Measurements from ENCODE around the gene NTRK2.

The NTRK2 gene

DNA sequence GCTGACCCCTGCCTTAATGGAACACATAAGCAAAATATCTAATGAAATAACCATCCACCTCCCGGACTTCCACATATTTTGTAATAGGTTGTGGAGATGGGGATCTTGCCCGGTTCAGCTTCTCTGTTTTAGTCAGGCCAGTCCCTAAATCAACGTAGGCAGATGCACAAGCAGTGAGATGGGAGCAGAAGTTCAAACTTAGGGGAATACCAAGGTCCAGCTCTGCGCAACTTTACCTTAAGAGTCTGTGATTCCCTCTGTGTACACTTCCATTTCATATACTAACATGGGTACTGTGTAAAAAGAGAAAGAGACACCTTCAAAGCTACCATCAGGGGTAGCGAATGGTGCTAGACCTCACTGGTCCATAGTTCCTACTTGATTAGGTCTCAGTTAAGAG lies 110.9 kb downstream of the NTRK2 start:
- ATAC-seq: no peak
- TF ChIP-seq ZNF70 (CRISPR knock-in tag; IDR thresholded peaks at IDR 0.05) (no peak), TCF4 (CRISPR knock-in tag; IDR thresholded peaks at IDR 0.05; ENCODE audit: borderline replicate concordance) (no peak), ESRRG (CRISPR knock-in tag; IDR thresholded peaks at IDR 0.05) (no peak), ZFP30 (CRISPR knock-in tag; IDR thresholded peaks at IDR 0.05) (no peak), CSDC2 (CRISPR knock-in tag; IDR thresholded peaks at IDR 0.05) (no peak), RARB (CRISPR knock-in tag; IDR thresholded peaks at IDR 0.05) (no peak), ZNF565 (CRISPR knock-in tag; conservative IDR thresholded peaks at IDR 0.05; ENCODE audit: low read depth) (no peak), TOX (CRISPR knock-in tag; IDR thresholded peaks at IDR 0.05; ENCODE audit: borderline replicate concordance) (no peak)
- TF ChIP-seq, protein P1, sequence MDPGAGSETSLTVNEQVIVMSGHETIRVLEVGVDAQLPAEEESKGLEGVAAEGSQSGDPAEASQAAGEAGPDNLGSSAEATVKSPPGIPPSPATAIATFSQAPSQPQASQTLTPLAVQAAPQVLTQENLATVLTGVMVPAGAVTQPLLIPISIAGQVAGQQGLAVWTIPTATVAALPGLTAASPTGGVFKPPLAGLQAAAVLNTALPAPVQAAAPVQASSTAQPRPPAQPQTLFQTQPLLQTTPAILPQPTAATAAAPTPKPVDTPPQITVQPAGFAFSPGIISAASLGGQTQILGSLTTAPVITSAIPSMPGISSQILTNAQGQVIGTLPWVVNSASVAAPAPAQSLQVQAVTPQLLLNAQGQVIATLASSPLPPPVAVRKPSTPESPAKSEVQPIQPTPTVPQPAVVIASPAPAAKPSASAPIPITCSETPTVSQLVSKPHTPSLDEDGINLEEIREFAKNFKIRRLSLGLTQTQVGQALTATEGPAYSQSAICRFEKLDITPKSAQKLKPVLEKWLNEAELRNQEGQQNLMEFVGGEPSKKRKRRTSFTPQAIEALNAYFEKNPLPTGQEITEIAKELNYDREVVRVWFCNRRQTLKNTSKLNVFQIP (CRISPR knock-in tag; IDR thresholded peaks at IDR 0.05; ENCODE audit: borderline replicate concordance, low read depth): no peak
- TF ChIP-seq, protein P2, sequence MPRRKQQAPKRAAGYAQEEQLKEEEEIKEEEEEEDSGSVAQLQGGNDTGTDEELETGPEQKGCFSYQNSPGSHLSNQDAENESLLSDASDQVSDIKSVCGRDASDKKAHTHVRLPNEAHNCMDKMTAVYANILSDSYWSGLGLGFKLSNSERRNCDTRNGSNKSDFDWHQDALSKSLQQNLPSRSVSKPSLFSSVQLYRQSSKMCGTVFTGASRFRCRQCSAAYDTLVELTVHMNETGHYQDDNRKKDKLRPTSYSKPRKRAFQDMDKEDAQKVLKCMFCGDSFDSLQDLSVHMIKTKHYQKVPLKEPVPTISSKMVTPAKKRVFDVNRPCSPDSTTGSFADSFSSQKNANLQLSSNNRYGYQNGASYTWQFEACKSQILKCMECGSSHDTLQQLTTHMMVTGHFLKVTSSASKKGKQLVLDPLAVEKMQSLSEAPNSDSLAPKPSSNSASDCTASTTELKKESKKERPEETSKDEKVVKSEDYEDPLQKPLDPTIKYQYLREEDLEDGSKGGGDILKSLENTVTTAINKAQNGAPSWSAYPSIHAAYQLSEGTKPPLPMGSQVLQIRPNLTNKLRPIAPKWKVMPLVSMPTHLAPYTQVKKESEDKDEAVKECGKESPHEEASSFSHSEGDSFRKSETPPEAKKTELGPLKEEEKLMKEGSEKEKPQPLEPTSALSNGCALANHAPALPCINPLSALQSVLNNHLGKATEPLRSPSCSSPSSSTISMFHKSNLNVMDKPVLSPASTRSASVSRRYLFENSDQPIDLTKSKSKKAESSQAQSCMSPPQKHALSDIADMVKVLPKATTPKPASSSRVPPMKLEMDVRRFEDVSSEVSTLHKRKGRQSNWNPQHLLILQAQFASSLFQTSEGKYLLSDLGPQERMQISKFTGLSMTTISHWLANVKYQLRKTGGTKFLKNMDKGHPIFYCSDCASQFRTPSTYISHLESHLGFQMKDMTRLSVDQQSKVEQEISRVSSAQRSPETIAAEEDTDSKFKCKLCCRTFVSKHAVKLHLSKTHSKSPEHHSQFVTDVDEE (CRISPR knock-in tag; IDR thresholded peaks at IDR 0.05): no peak
- TF ChIP-seq, protein P3, sequence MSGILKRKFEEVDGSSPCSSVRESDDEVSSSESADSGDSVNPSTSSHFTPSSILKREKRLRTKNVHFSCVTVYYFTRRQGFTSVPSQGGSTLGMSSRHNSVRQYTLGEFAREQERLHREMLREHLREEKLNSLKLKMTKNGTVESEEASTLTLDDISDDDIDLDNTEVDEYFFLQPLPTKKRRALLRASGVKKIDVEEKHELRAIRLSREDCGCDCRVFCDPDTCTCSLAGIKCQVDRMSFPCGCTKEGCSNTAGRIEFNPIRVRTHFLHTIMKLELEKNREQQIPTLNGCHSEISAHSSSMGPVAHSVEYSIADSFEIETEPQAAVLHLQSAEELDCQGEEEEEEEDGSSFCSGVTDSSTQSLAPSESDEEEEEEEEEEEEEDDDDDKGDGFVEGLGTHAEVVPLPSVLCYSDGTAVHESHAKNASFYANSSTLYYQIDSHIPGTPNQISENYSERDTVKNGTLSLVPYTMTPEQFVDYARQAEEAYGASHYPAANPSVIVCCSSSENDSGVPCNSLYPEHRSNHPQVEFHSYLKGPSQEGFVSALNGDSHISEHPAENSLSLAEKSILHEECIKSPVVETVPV (CRISPR knock-in tag; IDR thresholded peaks at IDR 0.05): no peak

DNA sequence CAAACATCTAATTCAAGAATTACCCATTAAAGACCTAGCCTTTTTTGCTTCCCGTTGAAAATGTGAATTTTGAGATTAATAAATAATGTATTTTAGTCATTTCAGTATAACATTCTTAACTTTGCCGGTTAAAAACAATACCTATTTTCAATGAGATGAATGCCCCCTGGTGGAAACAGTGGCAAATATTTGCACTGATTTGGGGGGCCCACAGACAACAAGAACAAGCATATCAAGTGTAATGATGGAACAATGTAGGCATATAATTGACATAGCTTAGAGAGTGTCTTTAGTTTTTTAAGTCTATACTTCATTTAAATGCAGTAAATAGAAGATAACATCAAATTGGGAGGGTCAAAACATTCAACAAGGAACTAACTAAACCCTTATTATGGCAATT lies 111.9 kb downstream of the NTRK2 start:
- no peak for ATAC-seq
- TF ChIP-seq ZFP3 (CRISPR knock-in tag; IDR thresholded peaks at IDR 0.05): no peak
- no peak for TF ChIP-seq TOX (CRISPR knock-in tag; IDR thresholded peaks at IDR 0.05; ENCODE audit: borderline replicate concordance)
- TF ChIP-seq OSR1 (CRISPR knock-in tag; IDR thresholded peaks at IDR 0.05): no peak
- TF ChIP-seq CSDC2 (CRISPR knock-in tag; IDR thresholded peaks at IDR 0.05): no peak
- no peak for TF ChIP-seq ZNF8 (CRISPR knock-in tag; IDR thresholded peaks at IDR 0.05)
- TF ChIP-seq ZNF70 (CRISPR knock-in tag; IDR thresholded peaks at IDR 0.05): no peak
- TF ChIP-seq, protein P3 (CRISPR knock-in tag; IDR thresholded peaks at IDR 0.05): no peak
- TF ChIP-seq TCF4 (CRISPR knock-in tag; IDR thresholded peaks at IDR 0.05; ENCODE audit: borderline replicate concordance): no peak
- no peak for TF ChIP-seq SNAI2 (CRISPR knock-in tag; IDR thresholded peaks at IDR 0.05)
- no peak for TF ChIP-seq GLIS3 (CRISPR knock-in tag; IDR thresholded peaks at IDR 0.05)
- no peak for TF ChIP-seq PPARA (CRISPR knock-in tag; IDR thresholded peaks at IDR 0.05; ENCODE audit: borderline replicate concordance)
- no peak for TF ChIP-seq ARNTL (CRISPR knock-in tag; IDR thresholded peaks at IDR 0.05; ENCODE audit: borderline replicate concordance, low read depth)
- TF ChIP-seq ISL1 (CRISPR knock-in tag; IDR thresholded peaks at IDR 0.05): no peak
- TF ChIP-seq ESRRG (CRISPR knock-in tag; IDR thresholded peaks at IDR 0.05): no peak
- TF ChIP-seq, protein P4, sequence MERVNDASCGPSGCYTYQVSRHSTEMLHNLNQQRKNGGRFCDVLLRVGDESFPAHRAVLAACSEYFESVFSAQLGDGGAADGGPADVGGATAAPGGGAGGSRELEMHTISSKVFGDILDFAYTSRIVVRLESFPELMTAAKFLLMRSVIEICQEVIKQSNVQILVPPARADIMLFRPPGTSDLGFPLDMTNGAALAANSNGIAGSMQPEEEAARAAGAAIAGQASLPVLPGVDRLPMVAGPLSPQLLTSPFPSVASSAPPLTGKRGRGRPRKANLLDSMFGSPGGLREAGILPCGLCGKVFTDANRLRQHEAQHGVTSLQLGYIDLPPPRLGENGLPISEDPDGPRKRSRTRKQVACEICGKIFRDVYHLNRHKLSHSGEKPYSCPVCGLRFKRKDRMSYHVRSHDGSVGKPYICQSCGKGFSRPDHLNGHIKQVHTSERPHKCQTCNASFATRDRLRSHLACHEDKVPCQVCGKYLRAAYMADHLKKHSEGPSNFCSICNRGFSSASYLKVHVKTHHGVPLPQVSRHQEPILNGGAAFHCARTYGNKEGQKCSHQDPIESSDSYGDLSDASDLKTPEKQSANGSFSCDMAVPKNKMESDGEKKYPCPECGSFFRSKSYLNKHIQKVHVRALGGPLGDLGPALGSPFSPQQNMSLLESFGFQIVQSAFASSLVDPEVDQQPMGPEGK (CRISPR knock-in tag; IDR thresholded peaks at IDR 0.05; ENCODE audit: borderline replicate concordance): no peak
- TF ChIP-seq, protein P2 (CRISPR knock-in tag; IDR thresholded peaks at IDR 0.05): no peak
- no peak for TF ChIP-seq BACH2 (CRISPR knock-in tag; IDR thresholded peaks at IDR 0.05; ENCODE audit: borderline replicate concordance)
- TF ChIP-seq ZFP30 (CRISPR knock-in tag; IDR thresholded peaks at IDR 0.05): no peak
